GM12891 (cell line): ENCODE measurements around the gene INMT.

Experiments used
- POLR2A ChIP-seq: IDR thresholded peaks from 2 replicates; pipeline ENCODE4 v1.6.1; 2011; ENCODE audit warnings: low read depth, low read length, control low read depth
- POLR2AphosphoS5 ChIP-seq: IDR thresholded peaks from 2 replicates; pipeline ENCODE4 v1.6.1; 2011; ENCODE audit warnings: low read depth, low read length, control low read depth
- SPI1 ChIP-seq: IDR thresholded peaks from 2 replicates; pipeline ENCODE4 v1.6.1; 2011; ENCODE audit warnings: low read depth, low read length, control low read depth
- TAF1 ChIP-seq: IDR thresholded peaks from 2 replicates; pipeline ENCODE4 v1.6.1; 2011; ENCODE audit warnings: low read depth, low read length, control low read depth

GRCh38 chr7:30705008-30705407 lies 46.9 kb upstream of the INMT start:
- no peak for TF ChIP-seq POLR2A
- no peak for TF ChIP-seq POLR2AphosphoS5
- TF ChIP-seq TAF1 = no peak
- no peak for TF ChIP-seq SPI1
